GM21360 (cell line): Measurements from ENCODE around the gene KIRREL2.
"Not testable (repeated sequence)": the region's sequence is repeated elsewhere in the genome, so short reads cannot be mapped to it uniquely, and the experiment has no call there.

Experiments used
- ATAC-seq: cut with Tn5 transposase; IDR thresholded peaks from one replicate; pipeline ENCODE4 v1.9.1; 2021; ENCODE audit warnings: mild to moderate bottlenecking, moderate library complexity; ENCODE audit not compliant: unreplicated experiment

Gene KIRREL2

DNA sequence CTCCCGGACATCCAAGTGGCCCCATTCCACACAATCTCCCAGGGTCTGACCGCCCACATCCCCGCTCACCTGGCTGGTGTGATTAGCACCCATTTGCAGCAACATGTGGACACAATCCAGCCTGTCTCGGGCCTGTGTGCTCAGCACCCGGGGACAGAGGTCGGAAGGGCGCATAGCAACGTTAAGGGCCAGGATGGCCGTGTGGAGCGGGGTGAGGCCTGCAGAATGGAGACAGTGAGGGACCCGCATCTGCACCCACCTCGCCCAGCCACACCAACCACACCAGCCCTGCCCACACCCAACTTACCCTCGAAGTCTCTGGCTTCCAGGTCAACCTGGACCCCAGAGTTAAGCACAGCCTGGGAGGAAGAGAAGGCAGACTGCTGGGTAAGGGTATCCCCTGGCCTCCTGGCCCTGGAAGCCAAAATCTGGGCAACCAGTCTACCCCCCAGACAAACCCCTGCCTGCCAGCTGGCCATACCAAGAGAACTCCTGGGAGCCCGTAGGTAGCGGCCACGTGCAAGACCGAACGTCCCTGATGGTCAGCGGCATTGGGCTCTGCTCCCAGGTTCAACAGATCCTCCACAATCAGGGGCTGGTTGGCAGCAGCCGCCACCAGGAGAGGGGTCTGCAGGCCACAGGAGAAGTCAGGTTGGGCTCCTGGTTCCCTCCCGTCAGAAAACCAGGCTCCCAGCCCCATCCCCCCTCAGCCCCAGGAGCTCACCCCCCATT lies 39.4 kb downstream of the KIRREL2 start:
- no peak for ATAC-seq

DNA sequence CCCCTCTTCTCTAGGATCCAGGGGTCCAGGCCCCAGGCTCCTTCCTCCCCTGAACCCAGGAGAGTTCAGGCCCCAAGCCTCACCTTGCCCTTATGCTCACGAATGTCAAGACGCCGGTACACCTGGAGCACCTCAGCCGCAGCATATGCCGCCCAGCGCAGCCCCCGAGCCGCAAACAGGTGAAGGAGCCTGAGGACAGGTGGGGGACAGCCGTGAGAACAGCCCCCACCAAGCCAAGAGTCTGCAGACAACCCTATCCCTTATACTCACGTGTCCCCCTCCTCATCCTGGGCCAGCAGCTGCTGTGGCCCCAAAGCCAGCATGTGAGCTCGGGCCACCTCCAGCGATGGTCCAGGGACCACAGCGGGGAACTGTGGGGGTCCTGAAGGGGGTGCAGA lies 39.9 kb downstream of the KIRREL2 start:
- ATAC-seq: no peak

DNA sequence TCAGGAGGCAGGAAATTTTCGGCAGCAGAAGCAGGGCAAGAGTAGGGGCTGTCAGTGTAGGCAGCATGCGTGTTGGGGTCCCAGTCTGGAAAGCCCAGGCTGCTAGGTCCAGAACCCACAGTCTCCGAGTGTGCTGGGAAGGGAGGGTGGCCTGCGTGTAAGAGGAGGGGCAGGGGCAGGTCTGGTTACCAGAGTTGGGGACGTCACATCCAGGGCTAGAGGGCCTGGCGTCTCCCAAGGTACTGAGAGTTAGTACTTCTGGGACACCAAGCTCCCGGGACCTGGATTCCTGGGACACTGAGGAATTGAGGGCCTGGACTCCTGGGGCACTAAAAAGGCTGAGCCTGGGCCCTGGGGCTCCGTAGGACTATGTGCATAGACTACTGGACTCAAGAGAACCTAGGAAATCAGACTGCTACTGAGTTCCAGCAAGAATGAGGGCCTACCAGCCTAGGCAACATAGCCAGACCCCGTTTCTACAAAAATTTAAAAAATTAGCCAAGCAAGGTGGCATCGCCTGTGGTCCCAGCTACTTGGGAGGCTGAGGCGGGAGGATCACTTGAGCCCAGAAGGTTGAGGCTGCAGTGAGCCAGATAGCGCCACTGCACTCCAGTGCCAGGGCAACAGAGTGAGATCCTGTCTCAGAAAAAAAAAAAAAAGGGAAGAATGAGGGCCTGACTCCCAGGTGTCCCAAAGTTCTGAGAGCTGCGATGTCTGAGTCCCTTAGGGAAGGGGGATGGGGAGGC lies 41.2 kb downstream of the KIRREL2 start:
- ATAC-seq: no peak

DNA sequence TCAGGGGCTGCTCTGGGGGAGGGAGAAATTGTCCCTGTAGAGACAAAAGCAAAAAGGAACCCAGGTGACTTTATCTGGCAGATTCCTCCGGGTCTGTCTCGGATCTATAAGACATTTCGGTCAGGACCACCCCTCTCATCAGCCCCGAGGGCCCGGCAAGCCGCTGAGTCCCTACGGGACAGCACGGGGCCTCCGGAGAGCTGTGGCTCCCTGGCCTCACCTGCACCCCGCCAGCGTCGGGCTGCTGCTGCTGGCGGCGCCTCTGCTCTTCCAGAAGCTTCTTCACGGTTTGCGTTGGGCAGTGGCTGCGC lies 41.7 kb downstream of the KIRREL2 start:
- ATAC-seq: no peak

DNA sequence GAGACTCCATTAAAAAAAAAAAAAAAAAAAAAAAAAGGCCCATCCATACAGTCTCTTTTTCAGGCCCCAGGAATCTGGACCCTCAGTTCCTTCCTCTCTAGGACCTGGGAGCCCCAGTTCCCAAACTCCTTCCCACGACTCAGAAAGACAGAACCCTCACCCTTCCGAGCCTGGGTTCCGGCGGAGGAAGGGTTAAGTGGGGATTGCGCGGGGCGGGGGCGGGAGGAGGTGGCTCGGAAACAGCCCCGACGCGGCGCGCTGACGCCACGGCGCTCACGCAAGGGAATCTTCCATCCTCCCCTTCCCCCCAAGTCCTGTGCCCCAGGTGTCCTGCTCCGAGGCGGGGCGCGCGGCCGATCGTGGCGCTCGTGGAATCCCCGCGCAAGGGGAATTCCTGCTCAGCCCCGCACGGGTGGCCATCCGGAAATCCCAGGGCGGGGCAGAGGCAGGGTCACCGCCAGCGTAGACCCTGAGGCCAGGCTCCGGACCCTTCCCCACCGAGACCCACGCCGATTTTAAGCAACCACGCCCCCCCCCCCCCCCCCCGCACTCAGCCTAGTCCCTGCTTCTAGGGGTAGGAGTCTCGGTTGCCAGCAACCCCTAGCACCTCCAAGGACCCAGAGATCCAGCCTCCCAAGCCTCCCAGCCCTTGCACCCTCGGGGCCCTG lies 43.0 kb downstream of the KIRREL2 start:
- ATAC-seq: peak; percentile 40

DNA sequence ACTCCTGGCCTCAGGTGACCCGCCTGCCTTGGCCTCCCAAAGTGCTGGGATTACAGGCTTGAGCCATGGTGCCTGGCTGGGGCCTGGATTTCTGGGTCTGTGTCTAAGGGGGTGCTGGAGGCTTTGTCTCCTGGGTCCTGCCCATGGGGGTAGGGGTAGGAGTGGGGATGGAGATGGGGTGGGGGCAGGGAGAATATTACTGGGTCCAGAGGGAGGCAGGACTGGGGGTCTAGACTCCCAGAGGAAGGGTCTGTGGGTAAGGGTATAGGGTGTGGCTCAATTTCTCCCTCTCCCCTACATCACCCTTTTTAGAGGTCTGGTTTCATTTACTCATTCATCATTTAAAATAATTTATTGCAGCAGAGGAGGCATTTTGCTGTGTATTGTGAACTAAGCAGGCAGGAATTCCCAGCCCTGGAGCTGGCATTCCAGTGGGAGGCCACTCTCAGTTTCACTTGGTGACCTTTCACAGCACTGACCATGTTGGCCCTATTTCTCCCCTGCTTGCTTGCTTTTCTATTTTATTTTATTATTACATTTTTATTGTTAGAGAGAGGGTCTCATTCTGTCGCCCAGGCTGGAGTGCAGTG lies 44.4 kb downstream of the KIRREL2 start:
- ATAC-seq: no peak

DNA sequence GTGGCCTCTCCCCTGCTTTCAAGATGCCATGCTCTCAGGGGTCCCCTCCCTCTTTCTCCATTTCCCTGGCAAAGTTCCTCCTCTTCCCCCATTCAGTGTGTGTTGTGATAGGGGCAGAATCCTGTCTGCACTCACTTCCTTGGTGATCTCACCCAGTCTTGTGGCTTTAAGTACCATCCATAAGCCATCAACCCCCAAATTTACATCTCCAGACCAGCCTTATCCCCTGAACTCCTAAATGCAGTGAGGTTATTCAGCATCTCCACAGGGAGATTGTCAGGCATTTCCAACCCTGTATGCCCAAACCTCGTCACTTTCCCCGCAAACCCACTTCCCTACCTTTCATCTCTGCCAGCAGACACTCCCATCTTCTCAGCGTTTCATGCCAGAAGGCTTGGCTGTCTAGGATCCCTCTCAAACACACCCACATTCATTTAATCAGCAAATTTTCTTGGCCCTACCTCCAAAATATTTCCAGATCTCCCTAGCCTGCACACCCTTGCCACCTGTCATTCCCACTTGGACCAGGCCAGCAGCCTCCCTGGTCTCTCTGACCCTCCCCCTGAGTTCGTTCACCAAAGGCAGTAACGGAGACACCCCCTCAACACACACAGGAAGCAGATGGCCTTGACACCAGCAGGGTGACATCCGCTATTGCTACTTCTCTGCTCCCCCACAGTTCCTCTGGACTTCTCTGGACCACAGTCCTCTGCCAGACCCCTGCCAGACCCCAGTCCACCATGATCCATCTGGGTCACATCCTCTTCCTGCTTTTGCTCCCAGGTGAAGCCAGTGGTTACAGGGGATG lies 45.3 kb downstream of the KIRREL2 start, which contains the start of gene HCST:
Gene HCST, plus strand, starts transcription at position 676 of the 808 bp plus-strand sequence. Its CDS starts 65 bp downstream, at position 741.
- ATAC-seq: no peak

DNA sequence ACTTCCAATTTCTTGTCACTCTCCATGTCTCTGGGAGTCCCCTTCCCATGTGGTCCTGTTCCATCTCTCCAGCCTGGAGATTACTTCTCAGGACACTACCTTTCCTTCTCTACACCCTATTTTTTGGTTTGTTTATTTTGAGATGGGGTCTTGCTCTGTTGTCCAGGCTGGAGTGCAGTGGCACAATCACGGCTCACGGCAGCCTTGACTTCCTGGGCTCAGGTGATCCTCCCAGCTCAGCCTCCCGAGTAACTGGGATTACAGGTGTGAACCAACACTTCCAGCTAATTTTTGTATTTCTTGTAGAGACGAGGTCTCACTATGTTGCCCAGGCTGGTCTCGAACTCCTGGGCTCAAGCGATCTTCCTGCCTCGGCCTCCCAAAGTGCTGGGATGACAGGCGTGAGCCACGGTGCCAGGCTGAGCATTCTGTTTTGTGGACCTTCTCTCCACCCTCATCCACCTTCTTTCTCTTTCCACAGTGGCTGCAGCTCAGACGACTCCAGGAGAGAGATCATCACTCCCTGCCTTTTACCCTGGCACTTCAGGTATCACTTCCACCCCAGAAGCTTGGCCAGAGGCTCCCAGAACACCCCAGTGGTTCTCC lies 46.3 kb downstream of the KIRREL2 start:
- ATAC-seq: no peak

DNA sequence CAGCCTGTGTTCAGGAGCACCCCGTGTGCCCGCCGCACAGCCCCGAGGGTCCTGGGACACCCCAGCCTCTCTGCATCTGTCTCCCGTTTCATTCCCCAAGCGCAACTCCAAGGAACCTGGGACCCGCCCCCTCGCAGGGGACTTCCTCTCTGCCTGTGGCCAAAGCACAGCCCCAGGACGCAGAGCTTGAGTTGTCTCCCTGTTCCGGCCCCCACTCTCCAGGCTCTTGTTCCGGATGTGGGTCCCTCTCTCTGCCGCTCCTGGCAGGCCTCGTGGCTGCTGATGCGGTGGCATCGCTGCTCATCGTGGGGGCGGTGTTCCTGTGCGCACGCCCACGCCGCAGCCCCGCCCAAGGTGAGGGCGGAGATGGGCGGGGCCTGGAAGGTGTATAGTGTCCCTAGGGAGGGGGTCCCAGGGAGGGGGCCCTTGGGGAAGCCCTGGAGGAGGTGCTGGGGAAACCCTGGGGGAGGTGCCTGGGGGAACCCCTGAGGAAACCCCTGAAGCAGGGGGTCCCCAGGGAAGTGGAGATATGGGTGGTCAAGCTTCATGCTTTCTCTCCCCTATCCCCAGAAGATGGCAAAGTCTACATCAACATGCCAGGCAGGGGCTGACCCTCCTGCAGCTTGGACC lies 47.0 kb downstream of the KIRREL2 start:
- ATAC-seq: no peak

DNA sequence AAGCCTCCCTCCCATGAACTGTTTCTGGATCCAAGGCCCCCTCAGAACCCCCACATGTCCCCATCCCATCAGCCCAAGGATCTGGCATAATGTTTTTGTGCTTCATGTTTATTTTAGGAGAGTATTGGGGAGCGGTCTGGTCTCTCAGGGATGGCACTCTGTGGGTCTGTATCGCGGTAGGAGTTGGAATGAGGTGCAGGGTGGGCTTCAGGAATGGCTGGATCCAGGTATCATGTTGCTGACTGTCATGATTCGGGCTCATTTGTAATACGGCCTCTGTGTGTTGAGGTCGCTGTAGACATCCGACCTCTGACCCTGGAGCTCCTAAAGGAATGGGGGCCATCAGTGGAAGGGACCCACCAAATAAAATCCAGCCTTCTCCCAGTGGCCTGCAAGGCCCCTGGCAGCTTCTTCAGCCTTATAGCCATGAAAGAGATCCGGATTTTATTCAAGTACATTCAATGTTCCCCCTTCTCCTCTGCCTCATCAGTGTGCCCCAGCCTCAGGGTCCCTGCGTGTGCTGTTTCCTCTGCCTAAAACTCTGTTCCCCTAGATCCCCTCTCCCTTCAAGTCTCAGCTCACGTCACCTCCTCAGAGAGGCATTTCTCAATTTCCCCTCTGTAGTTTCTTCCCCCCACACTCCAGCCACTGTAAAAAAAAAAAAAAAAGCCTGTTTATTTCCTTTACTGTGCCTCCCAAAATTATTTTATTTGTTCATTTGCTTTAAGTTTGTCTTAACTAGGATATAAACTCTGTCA lies 47.8 kb downstream of the KIRREL2 start:
- ATAC-seq: no peak

DNA sequence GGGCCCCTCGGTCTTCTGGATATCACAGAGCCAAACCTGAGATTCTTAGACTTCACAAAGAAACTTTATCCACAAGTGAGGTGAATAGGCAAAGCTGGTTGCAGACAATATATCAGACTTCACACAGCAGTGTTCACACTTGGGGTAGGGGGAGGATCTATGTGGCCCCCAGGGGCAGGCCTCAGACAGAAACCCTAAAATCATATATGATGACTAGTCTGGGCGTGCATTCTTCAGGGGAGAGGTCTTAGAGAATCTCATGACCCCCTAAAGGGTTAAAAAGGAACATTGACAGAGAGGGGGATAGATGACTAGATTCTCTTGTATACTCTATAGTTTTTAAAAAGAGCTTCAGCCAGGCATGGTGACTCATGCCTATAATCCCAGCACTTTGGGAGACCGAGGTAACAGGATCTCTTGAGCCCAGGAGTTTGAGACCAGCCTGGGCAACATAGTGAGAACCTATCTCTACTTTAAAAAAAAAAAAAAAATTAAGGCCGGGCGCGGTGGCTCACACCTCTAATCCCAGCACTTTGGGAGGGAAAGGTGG lies 48.5 kb downstream of the KIRREL2 start:
- ATAC-seq: no peak

DNA sequence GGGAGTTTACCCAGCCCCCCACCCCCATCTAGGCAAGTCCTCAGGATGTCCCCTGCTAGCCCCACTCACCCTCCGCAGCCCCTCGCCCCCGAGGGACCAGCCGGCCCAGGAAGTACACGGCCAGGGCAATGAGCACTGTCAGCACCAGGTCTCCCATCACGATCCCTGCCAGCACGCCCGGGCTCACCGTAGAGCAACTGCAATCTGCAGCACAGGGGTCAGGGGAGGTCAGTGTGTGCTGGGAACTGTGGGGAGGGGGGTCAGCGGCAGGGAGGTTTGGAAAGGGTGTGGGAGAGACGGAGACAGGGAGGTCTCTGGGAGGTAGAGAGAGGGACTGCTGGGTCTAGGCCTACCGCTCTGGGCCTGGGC lies 50.6 kb downstream of the KIRREL2 start:
- no peak for ATAC-seq

DNA sequence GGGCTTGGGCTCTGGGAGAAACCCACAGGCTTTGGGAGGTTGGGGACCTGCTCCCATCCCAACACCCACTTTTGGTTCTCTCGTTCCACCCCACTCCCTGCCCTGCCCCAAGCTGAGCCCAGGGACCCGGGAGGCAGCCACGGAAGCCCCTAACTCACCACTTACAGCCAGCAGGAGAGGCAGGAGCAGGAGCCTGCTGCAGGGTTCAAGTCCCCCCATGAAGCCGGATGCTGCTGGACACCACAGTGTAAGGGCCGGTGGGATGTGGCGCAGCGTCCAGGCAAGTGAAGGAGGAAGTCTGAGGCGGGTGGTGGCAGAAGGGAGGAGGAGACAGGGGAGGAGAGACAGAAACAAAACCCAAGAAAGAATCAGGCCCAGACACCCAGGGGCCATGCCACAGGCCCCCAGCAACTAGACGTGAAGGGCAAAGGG lies 51.3 kb downstream of the KIRREL2 start, which contains the start of gene TYROBP:
Gene TYROBP, minus strand, starts transcription at position 286 of the 432 bp plus-strand sequence. Its CDS starts 67 bp downstream, at position 219.
- ATAC-seq: no peak

DNA sequence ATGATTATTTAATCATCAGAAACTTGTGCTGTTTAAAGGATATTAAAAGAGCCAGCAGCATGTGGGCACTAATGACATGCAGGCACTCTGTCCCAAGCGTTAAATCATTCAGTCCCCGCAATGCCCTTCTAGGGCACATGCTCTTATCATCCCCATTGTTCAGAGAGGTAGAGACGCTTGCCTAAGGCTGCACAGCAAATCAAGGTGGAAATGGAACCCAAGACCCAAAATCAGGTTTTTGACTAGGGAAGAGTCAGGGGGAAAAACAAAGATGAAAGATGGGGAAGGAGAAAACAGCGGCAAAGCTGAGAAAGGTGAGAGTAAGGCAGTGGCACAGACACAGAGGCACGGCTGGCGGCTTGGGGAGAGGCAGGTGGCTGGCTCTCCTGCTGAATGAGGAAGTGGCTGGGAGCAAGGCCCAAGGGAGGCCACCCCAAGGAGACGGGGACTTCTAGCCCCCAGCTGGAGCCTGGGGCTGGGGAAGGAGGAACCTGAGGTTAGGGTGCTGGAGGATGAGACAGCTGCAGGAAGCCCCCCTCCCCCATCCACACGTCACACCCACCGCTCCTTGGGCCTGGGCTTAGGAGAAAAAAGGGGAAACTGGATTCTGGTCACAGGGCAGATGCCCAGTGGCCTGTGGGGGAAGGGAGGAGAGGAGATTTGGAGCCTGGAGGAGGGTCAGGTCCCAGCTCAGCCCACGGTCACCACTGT lies 52.4 kb downstream of the KIRREL2 start:
- no peak for ATAC-seq

DNA sequence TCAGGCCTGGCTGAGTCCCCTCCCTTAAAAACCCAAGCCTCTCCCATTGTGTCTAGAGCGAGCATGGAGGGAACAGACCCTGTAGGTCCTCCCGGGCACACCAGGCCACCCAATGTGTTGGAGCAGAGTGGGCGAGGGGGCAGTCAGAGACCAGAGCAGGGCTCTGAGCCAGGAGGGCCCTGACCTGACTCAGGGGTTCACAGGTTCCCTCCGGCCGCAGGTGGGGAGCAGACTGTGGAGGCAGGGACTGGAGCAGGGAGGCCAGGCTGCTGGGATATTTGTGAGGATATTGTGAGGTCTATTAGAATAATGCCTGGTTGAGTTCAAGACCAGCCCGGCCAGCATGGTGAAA lies 52.9 kb downstream of the KIRREL2 start:
- ATAC-seq: no peak

DNA sequence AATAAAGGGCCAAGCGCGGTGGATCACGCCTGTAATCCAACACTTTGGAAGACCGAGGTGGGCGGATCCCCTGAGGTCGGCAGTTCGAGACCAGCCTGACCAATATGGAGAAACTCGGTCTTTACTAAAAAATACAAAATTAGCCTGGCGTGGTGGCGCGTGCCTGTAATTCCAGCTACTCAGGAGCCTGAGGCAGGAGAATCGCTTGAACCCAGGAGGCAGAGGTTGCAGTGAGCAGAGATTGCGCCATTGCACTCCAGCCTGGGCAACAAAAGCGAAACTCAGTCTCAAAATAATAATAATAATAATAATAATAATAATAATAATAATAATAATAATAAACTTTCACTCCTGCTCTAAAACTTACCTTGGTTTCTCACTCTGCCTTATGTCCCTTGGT lies 53.6 kb downstream of the KIRREL2 start:
- not testable (repeated sequence) for ATAC-seq

DNA sequence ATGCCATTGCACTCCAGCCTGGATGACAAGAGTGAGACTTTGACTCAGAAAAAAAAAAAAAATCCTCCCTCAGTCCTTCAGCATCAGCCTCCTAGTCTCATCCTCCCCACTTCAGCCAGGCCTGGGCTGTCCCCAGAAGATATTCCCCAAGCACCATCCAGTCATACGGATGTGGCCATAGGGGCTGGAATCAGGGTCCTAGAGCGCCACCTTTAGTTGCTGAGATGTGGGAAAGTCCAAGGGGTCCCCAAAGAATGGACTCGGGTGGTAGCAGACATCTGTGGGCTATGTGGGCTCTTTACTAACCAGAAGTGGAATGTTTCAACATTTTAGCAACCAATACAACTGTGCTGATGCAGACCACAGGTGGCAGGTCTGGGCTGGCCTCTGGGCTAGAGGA lies 54.5 kb downstream of the KIRREL2 start:
- no peak for ATAC-seq

DNA sequence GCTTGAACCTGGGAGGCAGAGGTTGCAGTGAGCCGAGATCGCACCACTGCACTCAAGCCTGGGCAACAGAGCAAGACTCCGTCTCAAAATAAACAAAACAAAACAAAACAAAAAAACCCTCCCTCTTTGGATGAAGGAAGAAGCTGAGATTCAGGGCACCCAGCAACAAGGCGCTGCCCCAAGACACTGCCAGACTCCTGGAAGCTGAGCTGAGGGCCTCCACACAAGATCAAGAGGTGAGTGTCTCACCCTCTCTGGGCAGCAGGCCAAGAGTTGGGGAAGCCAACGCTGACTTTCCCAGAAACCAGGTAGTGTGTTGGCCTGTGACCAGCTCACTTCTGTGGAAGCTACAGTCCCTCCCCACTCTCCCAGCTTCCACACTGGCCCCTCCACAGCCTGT lies 55.1 kb downstream of the KIRREL2 start:
- no peak for ATAC-seq
